GM21447 (cell line): ENCODE results near the gene BEND4.
A peak's percentile ranks its signal among the peaks of the same experiment; 100 is the strongest.

Experiments
- ATAC-seq: cut with Tn5 transposase; IDR thresholded peaks from one replicate; pipeline ENCODE4 v1.9.1; 2021; ENCODE audit not compliant: unreplicated experiment

The BEND4 gene

GRCh38 chr4:42112846-42113245, 39.6 kb downstream of the BEND4 start:
- ATAC-seq: no peak

DNA sequence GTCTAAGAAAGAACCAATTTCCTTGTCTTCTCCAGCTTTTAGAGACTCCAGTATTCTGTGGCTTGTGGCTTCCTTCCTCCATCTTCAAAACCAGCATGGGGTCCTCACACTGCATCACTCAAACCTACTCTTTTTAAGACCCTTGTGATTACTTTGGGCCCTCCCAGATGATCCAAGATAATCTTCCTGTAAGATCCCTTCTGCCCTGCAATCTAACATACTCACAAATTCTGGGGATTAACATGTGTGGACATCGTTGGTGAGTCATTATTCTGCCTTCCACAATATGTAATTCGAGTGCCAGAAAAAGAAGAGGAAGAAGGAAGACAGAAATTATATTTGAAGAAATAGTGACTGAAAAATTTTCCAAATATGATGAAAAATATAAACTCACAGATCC, 47.9 kb downstream of the BEND4 start:
- ATAC-seq: no peak

GRCh38 chr4:42101446-42101975, 50.9 kb downstream of the BEND4 start:
- no peak for ATAC-seq

DNA sequence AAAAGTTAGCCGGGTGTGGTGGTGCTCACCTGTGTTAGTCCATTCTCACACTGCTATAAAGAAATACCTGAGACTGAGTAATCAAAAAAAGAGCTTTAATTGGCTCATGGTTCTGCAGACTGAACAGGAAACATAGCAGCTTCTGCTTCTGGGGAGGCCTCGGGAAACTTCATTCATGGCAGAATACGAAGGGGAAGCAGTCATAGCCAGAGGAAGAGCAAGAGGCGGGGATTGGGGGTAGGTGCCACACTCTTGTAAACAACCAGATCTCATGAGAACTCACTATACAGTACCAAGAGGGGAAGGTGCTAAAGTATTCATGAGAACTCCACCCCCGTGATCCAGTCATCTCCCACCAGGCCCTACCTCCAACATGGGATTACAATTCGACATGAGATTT, 64.1 kb downstream of the BEND4 start:
- ATAC-seq: no peak

- no peak for ATAC-seq
Measured at GRCh38 chr4:42083816-42084215, 68.6 kb downstream of the BEND4 start.

DNA sequence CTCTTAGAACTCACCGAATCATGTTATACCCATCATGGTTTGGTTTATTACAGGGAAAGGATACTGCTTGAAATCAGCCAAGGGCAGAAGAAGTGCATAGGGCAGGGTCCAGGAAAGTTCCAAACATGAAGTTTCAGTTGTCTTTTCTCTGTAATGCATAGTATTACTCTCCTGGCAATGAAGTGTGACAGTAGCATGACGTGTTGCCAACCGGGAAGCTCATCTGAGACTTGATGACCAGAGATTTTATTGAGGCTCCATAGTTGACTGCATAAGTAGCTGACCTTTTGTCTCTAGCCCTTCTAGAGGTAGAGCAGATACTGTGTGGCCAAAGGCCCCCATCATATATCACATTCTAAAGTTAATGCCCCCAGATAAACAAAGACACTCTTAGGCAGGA, 72.1 kb downstream of the BEND4 start:
- no peak for ATAC-seq

GRCh38 chr4:42078184-42078801, 74.2 kb downstream of the BEND4 start:
- ATAC-seq: peak; percentile 82

DNA sequence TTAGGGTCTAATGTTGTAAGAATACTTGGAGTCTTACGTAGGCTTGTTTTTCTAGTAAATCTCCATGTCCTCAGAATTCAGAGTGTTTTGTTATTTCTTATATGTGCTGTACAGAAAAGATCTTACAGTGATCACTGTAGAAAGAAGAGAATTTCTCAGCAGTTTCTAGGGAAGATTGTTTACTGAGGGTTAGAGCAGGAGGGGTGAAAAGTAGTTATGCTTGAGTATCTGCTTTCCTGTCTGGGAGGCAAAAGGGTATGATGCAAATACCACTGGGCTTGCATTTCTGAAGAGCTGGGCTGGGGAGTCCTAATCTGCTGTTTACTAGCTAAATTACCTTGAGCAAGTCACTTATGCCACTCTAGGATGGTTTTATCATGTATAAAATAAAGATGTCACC, 78.2 kb downstream of the BEND4 start:
- ATAC-seq: no peak

GRCh38 chr4:42070463-42070862, 82.0 kb downstream of the BEND4 start:
- no peak for ATAC-seq

- ATAC-seq: no peak
Measured at GRCh38 chr4:42067264-42067663, 85.2 kb downstream of the BEND4 start.

- ATAC-seq: no peak
Measured at GRCh38 chr4:42066402-42066801, 86.1 kb downstream of the BEND4 start.
